ENCODE measurements around the gene PBX1. TPM values are rescaled to one million over a fixed set of nuclear protein-coding genes. Genes with fewer than 3 reads are reported as not detected.

PBX1 gene
- total RNA-seq, 1 donor from 2014 or later, result 44.2 TPM

- Mint-ChIP-seq H3K4me1 (ENCODE audit: unreplicated experiment) (peaks cover 11% of the 10 kb centered on the region), H3K27ac (ENCODE audit: unreplicated experiment) (no peak overlapping the region), H3K36me3 (ENCODE audit: low read depth, unreplicated experiment) (no peaks in the 10 kb centered on the region), H3K9me3 (ENCODE audit: unreplicated experiment) (no peaks in the 10 kb centered on the region), H3K4me3 (ENCODE audit: unreplicated experiment) (no peak overlapping the region), H3K27me3 (ENCODE audit: unreplicated experiment) (peaks cover 4% of the 10 kb centered on the region)
- TF ChIP-seq CTCF (IDR thresholded peaks at IDR 0.05; ENCODE audit: unreplicated experiment), result no peak
- DNase-seq (ENCODE audit: low spot score), result no peak
Measured at GRCh38 chr1:164595212-164595611, 36.2 kb downstream of the PBX1 start.

GRCh38 chr1:164596172-164596571 is 37.2 kb downstream of the PBX1 start:
- Mint-ChIP-seq H3K27ac (ENCODE audit: unreplicated experiment) (no peak overlapping the region), H3K4me1 (ENCODE audit: unreplicated experiment) (peaks cover 9% of the 10 kb centered on the region), H3K9me3 (ENCODE audit: unreplicated experiment) (no peaks in the 10 kb centered on the region), H3K36me3 (ENCODE audit: low read depth, unreplicated experiment) (no peaks in the 10 kb centered on the region), H3K4me3 (ENCODE audit: unreplicated experiment) (no peak overlapping the region), H3K27me3 (ENCODE audit: unreplicated experiment) (peaks cover 2% of the 10 kb centered on the region)
- no peak for TF ChIP-seq CTCF (IDR thresholded peaks at IDR 0.05; ENCODE audit: unreplicated experiment)
- DNase-seq (ENCODE audit: low spot score), result no peak

- Mint-ChIP-seq H3K27ac (ENCODE audit: unreplicated experiment) (no peak overlapping the region), H3K4me3 (ENCODE audit: unreplicated experiment) (no peak overlapping the region), H3K36me3 (ENCODE audit: low read depth, unreplicated experiment) (no peaks in the 10 kb centered on the region), H3K27me3 (ENCODE audit: unreplicated experiment) (peaks cover 4% of the 10 kb centered on the region), H3K4me1 (ENCODE audit: unreplicated experiment) (peaks cover 15% of the 10 kb centered on the region), H3K9me3 (ENCODE audit: unreplicated experiment) (no peaks in the 10 kb centered on the region)
- TF ChIP-seq CTCF (IDR thresholded peaks at IDR 0.05; ENCODE audit: unreplicated experiment), result no peak
- no peak for DNase-seq (ENCODE audit: low spot score)
Measured at GRCh38 chr1:164598719-164599118, 39.7 kb downstream of the PBX1 start.

- H3K36me3 Mint-ChIP-seq (ENCODE audit: low read depth, unreplicated experiment), result no peaks in the 10 kb centered on the region
- peaks cover 5% of the 10 kb centered on the region for H3K27me3 Mint-ChIP-seq (ENCODE audit: unreplicated experiment)
- TF ChIP-seq CTCF (IDR thresholded peaks at IDR 0.05; ENCODE audit: unreplicated experiment), result no peak
- peaks cover 15% of the 10 kb centered on the region for H3K4me1 Mint-ChIP-seq (ENCODE audit: unreplicated experiment)
- no peaks in the 10 kb centered on the region for H3K9me3 Mint-ChIP-seq (ENCODE audit: unreplicated experiment)
- no peak overlapping the region for H3K4me3 Mint-ChIP-seq (ENCODE audit: unreplicated experiment)
- H3K27ac Mint-ChIP-seq (ENCODE audit: unreplicated experiment), result no peak overlapping the region
- DNase-seq (ENCODE audit: low spot score), result no peak
Measured at GRCh38 chr1:164599272-164599671, 40.3 kb downstream of the PBX1 start.

GRCh38 chr1:164601399-164602100 is 42.6 kb downstream of the PBX1 start:
- Mint-ChIP-seq H3K4me1 (ENCODE audit: unreplicated experiment) (peaks cover 15% of the 10 kb centered on the region), H3K4me3 (ENCODE audit: unreplicated experiment) (no peak overlapping the region), H3K27me3 (ENCODE audit: unreplicated experiment) (peaks cover 5% of the 10 kb centered on the region), H3K27ac (ENCODE audit: unreplicated experiment) (no peak overlapping the region), H3K36me3 (ENCODE audit: low read depth, unreplicated experiment) (no peaks in the 10 kb centered on the region), H3K9me3 (ENCODE audit: unreplicated experiment) (no peaks in the 10 kb centered on the region)
- TF ChIP-seq CTCF (IDR thresholded peaks at IDR 0.05; ENCODE audit: unreplicated experiment), result no peak
- no peak for DNase-seq (ENCODE audit: low spot score)
